Measurements from ENCODE around the gene BSX. TPM values are rescaled to one million over a fixed set of nuclear protein-coding genes. Genes with fewer than 3 reads are reported as not detected.

Gene BSX
- total RNA-seq, 2 experiments from 2014 or later, result not detected

- H3K4me1 ChIP-seq (ENCODE audit: insufficient read depth, low read length), result no peaks in the 10 kb centered on the region
- Mint-ChIP-seq H3K4me1 (ENCODE audit: low read depth) (no peaks in the 10 kb centered on the region), H3K27ac (no peak overlapping the region), H3K36me3 (ENCODE audit: low read depth) (no peaks in the 10 kb centered on the region), H3K27me3 (peaks cover 45% of the 10 kb centered on the region), H3K4me3 (no peak overlapping the region), H3K9me3 (no peaks in the 10 kb centered on the region)
- DNase-seq (no peak), ATAC-seq (ENCODE audit: poor library complexity) (no peak)
- ChIA-PET CTCF (no interaction called here), POLR2A (no interaction called here)
- TF ChIP-seq CTCF (IDR thresholded peaks at IDR 0.05), result no peak
- intact Hi-C loops (cut with DNase I, micrococcal nuclease), result no loop called here
- H3K27me3 ChIP-seq (ENCODE audit: control insufficient read depth in 1 of 2, insufficient read depth in 2 of 2, low read length in 2 of 2), result peaks cover 5 to 6% of the 10 kb centered on the region in 2 experiments
- H3K9me3 ChIP-seq (ENCODE audit: control insufficient read depth in 1 of 2, insufficient read depth in 1 of 2, low read length in 2 of 2), result no peaks in the 10 kb centered on the region
- no peak overlapping the region for H3K4me3 ChIP-seq (ENCODE audit: low read length)
- H3K36me3 ChIP-seq (ENCODE audit: insufficient read depth, low read length), result no peaks in the 10 kb centered on the region
- H3K27ac ChIP-seq (ENCODE audit: low read depth in 1 of 2, low read length in 2 of 2), result no peak overlapping the region
Measured at GRCh38 chr11:123000721-123001120, 19.1 kb upstream of the BSX start.

GRCh38 chr11:122998727-122999366 lies 17.2 kb upstream of the BSX start:
- H3K9me3 ChIP-seq (ENCODE audit: control insufficient read depth in 1 of 2, insufficient read depth in 1 of 2, low read length in 2 of 2), result no peaks in the 10 kb centered on the region
- H3K9me3 Mint-ChIP-seq, result no peaks in the 10 kb centered on the region
- peaks cover 5 to 6% of the 10 kb centered on the region in 2 experiments for H3K27me3 ChIP-seq (ENCODE audit: control insufficient read depth in 1 of 2, insufficient read depth in 2 of 2, low read length in 2 of 2)
- no peaks in the 10 kb centered on the region for H3K4me1 Mint-ChIP-seq (ENCODE audit: low read depth)
- no peak overlapping the region for H3K27ac Mint-ChIP-seq
- H3K27me3 Mint-ChIP-seq, result peaks cover 56% of the 10 kb centered on the region
- no peak for TF ChIP-seq CTCF (IDR thresholded peaks at IDR 0.05)
- no peak for DNase-seq
- H3K36me3 ChIP-seq (ENCODE audit: insufficient read depth, low read length), result no peaks in the 10 kb centered on the region
- no peaks in the 10 kb centered on the region for H3K4me1 ChIP-seq (ENCODE audit: insufficient read depth, low read length)
- ChIA-PET CTCF (no interaction called here), POLR2A (no interaction called here)
- intact Hi-C loops (cut with DNase I, micrococcal nuclease), result loop anchor here in 1 of 2 experiments (1.0 kb wide), 1 partner anchor 34 kb away; no protein-coding TSS in a partner anchor
- no peak overlapping the region for H3K4me3 ChIP-seq (ENCODE audit: low read length)
- no peak overlapping the region for H3K27ac ChIP-seq (ENCODE audit: low read depth in 1 of 2, low read length in 2 of 2)
- no peak for ATAC-seq (ENCODE audit: poor library complexity)
- H3K4me3 Mint-ChIP-seq, result no peak overlapping the region
- H3K36me3 Mint-ChIP-seq (ENCODE audit: low read depth), result no peaks in the 10 kb centered on the region

- no peaks in the 10 kb centered on the region for H3K36me3 ChIP-seq (ENCODE audit: insufficient read depth, low read length)
- peaks cover 52% of the 10 kb centered on the region for H3K27me3 Mint-ChIP-seq
- no peak overlapping the region for H3K27ac ChIP-seq (ENCODE audit: low read depth in 1 of 2, low read length in 2 of 2)
- no peak overlapping the region for H3K4me3 ChIP-seq (ENCODE audit: low read length)
- no peaks in the 10 kb centered on the region for H3K4me1 ChIP-seq (ENCODE audit: insufficient read depth, low read length)
- no peaks in the 10 kb centered on the region for H3K9me3 Mint-ChIP-seq
- no peak overlapping the region for H3K4me3 Mint-ChIP-seq
- TF ChIP-seq CTCF (IDR thresholded peaks at IDR 0.05), result no peak
- H3K27ac Mint-ChIP-seq, result no peak overlapping the region
- ChIA-PET CTCF (no interaction called here), POLR2A (no interaction called here)
- no peak for DNase-seq
- H3K9me3 ChIP-seq (ENCODE audit: control insufficient read depth in 1 of 2, insufficient read depth in 1 of 2, low read length in 2 of 2), result no peaks in the 10 kb centered on the region
- no peak for ATAC-seq (ENCODE audit: poor library complexity)
- H3K36me3 Mint-ChIP-seq (ENCODE audit: low read depth), result no peaks in the 10 kb centered on the region
- intact Hi-C loops (cut with DNase I, micrococcal nuclease), result no loop called here
- H3K27me3 ChIP-seq (ENCODE audit: control insufficient read depth in 1 of 2, insufficient read depth in 2 of 2, low read length in 2 of 2), result peaks cover 6 to 7% of the 10 kb centered on the region in 2 experiments
- H3K4me1 Mint-ChIP-seq (ENCODE audit: low read depth), result no peaks in the 10 kb centered on the region
Measured at GRCh38 chr11:122995526-122995925, 13.9 kb upstream of the BSX start.

Data from CD4-positive, alpha-beta T cell (primary cell).